Esophagus muscularis mucosa (tissue), 3 donors: ENCODE measurements around the gene CXXC5.

Experiments
- POLR2A ChIP-seq: fragments of 450-650 bp; IDR thresholded peaks from one replicate; pipeline ENCODE4 v1.6.1; 2017; ENCODE audit warnings: antibody characterized with exemption, moderate library complexity, mild to moderate bottlenecking, low read depth
- POLR2AphosphoS5 ChIP-seq, 2 donors: sonication (generic); formaldehyde crosslinking; IDR thresholded peaks; one replicate each; pipeline ENCODE4 v1.6.1; 2017; ENCODE audit warnings: antibody characterized with exemption in 2 of 2
- TF ChIP-seq, protein P1 (sequence below), 3 experiments: fragments of 200-600 bp in 2 of 3; fragments of 450-650 bp in 1 of 3; sonication (generic) in 2 of 3; IDR thresholded peaks; one replicate each; pipeline ENCODE4 v1.5.1; 2017 to 2019; ENCODE audit warnings: antibody characterized with exemption in 3 of 3, mild to moderate bottlenecking in 2 of 3, moderate library complexity in 1 of 3

DNA sequence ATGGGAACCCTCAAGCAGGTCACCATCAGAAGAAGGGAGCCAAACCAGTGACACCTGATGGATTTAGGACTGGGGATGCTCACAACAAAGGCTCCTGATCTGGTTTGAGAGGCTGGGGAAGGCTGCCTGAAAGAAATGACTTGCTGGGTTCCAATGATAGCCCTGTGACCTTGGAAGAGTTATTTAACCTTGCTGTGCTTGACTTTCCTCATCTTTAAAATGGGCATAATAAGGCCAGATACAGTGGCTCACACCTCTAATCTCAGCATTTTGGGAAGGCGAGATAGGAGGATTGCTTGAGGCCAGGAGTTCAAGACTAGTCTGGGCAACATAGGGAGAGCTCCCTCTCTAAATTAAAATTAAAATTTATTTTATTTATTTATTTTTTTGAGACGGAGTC, 83.9 kb downstream of the CXXC5 start:
- TF ChIP-seq, protein P1, sequence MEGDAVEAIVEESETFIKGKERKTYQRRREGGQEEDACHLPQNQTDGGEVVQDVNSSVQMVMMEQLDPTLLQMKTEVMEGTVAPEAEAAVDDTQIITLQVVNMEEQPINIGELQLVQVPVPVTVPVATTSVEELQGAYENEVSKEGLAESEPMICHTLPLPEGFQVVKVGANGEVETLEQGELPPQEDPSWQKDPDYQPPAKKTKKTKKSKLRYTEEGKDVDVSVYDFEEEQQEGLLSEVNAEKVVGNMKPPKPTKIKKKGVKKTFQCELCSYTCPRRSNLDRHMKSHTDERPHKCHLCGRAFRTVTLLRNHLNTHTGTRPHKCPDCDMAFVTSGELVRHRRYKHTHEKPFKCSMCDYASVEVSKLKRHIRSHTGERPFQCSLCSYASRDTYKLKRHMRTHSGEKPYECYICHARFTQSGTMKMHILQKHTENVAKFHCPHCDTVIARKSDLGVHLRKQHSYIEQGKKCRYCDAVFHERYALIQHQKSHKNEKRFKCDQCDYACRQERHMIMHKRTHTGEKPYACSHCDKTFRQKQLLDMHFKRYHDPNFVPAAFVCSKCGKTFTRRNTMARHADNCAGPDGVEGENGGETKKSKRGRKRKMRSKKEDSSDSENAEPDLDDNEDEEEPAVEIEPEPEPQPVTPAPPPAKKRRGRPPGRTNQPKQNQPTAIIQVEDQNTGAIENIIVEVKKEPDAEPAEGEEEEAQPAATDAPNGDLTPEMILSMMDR (IDR thresholded peaks at IDR 0.05) = no peak
- TF ChIP-seq POLR2AphosphoS5 (IDR thresholded peaks at IDR 0.05) = no peak
- TF ChIP-seq POLR2A = no peak
